Stimulated activated CD4-positive, alpha-beta T cell treated with anti-CD3 and anti-CD28 coated beads, Interleukin-4, amount 100 ng/mL, for 4 hours (primary cell): Measurements from ENCODE around the gene ZG16.
A peak's percentile ranks its signal among the peaks of the same experiment; 100 is the strongest.
"Not testable (repeated sequence)": the region's sequence is repeated elsewhere in the genome, so short reads cannot be mapped to it uniquely, and the experiment has no call there.

ENCODE experiments used
- DNase-seq, 2 experiments: peaks; one replicate each; pipeline ENCODE4 v3.0.0-alpha.2; 2020

ZG16 gene

GRCh38 chr16:29777576-29778350, at the start of gene ZG16:
Gene ZG16, plus strand, starts transcription at chr16:29778256. Its CDS starts 1,011 bp downstream, at chr16:29779267.
- DNase-seq: no peak

DNA sequence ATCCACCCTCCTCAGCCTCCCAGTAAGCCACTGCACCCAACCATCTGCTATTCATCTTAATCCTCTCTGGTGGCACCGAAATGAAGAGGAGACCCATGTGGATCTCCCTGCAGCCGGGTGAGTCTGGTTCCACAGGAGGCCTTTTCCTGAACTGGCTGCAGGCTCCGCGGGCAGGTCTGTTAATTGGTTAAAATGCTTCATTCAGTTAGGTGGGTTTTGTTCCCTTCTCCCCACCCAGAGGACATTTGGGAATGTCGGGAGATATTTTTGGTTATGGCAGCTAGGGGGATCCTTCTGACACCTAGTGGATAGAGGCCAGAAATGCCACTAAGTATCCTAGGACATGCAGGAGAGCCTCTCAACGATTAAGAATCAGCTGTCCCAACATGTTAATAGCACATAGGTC, 48.9 kb upstream of the ZG16 start:
- no peak for DNase-seq

DNA sequence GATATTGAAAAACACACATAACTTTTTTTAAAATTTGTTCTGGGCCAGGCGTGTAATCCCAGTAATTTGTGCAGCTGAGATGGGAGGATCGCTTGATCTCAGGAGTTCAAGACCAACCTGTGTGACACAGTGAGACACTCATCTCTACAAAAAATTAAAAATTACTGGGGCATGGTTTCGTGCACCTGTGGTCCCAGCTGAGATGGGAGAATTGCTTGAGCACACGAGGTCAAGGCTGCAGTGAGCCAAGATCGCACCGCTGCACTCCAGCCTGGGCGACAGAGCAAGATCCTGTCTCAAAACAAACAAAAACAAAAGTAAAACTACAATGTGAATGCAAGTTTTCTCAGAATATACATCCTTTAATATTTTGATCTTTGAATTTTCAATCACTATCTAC, 47.4 kb upstream of the ZG16 start:
- DNase-seq: no peak

DNA sequence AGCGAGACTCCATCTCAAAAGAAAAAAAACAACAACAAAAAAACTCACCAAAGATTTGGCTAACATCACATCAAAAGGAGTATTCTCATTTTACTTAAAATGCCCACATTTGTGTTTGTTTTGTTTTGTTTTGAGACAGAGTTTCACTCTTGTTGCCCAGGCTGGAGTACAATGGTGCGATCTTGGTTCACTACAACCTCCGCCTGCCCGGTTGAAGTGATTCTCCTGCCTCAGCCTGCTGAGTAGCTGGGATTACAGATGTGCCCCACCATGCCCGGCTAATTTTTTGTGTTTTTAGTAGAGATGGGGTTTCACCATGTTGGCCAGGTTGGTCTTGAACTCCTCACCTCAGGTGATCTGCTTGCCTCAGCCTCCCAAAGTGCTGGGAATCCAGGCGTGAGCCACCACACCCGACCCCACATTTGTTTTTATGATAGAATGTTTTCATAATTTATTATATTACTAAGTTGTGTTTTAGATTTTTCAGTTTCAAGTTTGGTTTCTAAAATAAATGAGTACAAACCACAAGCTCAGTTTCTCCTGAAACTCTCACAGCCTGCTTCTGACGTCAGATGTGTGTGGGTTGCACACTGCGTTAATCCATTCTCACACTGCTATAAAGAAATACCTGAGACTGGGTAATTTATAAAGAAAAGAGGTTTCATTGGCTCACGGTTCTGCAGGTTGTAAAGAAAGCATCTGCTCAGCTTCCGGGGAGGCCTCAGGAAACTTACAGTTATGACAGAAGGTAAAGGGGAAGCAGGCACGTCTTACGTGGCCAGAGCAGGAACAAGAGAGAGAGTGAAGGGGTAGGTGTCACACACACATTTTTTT, 46.1 kb upstream of the ZG16 start:
- DNase-seq: peak; percentile 66 to 69

GRCh38 chr16:29734786-29735185, 43.3 kb upstream of the ZG16 start:
- DNase-seq: no peak

DNA sequence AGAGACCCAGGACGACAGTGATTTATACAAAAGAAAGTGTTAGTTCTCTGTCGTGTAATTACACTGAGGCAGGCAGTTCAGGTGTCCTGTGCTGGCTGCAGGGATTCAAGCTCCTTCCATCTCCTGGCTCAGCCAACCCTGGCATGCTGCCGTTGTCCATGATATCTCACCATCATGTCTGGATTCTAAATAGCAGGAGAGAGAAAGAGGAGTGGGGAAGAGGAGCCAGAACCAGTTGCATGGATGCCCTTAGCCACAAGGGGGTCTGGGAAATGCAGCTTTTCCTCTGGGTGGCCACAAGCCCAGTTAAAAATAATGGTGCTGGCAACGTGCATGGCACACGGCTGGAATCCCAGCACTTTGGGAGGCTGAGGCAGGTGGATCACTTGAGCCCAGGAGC, 41.9 kb upstream of the ZG16 start:
- no peak for DNase-seq

DNA sequence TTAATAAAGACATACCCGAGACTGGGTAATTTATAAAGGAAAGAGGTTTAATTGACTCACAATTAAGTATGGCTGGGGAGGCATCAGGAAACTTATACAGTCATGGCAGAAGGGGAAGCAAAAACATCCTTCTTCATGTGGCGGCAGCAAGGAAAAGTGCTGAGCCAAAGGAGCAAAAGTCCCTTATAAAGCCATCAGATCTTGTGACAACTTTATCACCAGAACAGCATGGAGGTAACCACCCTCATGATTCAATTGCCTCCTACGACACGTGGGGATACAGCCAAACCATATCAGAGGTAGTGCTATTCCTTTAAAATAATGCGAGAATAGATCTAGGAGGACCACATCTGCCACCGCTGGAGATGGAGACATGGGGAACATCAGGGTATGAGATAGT, 41.3 kb upstream of the ZG16 start:
- DNase-seq: no peak

DNA sequence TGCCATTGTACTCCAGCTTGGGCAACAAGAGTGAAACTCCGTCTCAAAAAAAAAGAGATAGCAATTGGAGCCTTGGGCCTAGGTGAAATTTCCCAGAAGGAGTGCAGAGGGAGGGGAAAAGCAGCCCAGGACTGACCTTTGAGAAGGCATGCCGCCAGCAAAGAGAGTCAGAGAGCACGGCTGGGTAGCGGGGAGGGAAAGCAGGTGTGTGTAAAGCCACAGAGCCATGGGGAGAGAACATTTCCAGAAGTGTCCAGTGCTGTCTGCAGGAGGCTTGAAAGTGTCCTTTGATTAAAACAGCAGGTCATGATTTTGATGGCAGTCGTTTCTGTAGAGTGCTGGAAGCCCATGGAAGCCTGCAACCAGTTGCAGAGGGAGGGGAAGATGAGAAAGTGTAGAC, 40.3 kb upstream of the ZG16 start:
- no peak for DNase-seq

DNA sequence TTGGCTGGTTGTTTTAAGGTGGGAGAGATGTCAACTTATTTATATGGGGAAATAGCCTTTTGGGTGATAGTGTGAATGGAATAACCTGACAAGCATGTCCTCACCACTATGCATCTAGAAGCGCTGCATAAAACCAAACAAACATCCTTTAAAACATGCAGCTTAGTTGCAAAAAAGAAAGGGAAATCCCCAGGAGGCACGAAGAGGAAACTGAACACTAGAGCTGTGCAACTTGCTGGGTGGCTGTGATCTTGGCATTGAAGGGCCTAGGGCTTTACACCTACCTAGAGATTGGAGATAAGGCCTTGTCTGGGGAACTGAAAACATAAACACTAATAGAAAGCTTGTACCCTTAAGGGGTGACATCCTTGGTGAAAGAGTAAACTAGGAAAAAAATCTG, 39.5 kb upstream of the ZG16 start:
- peak in 1 of 2 experiments; percentile 53 for DNase-seq

DNA sequence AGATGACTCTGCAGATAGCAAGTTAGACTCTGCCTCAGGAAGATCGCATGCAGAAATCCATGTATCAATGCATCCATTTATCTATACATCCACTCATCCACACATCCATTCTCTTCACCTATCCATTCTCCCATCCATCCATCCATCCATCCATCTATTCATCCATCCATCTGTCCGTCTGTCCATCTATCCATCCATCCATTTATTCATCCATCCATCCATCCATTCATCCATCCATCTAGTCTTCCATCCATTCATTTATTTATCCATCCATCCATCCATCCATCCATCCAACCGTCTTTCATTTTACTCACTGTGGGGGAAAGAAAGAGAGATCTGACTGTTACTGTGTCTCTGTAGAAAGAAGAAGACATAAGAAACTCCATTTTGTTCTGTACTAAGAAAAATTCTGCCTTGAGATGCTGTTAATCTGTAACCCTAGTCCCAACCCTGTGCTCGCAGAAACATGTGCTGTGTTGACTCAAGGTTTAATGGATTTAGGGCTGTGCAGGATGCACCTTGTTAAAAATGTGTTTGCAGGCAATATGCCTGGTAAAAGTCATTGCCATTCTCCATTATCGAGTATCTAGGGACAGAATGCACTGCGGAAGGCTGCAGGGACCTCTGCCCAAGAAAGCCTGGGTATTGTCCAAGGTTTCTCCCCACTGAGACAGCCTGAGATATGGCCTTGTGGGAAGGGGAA, 38.0 kb upstream of the ZG16 start:
- DNase-seq: not testable (repeated sequence)

DNA sequence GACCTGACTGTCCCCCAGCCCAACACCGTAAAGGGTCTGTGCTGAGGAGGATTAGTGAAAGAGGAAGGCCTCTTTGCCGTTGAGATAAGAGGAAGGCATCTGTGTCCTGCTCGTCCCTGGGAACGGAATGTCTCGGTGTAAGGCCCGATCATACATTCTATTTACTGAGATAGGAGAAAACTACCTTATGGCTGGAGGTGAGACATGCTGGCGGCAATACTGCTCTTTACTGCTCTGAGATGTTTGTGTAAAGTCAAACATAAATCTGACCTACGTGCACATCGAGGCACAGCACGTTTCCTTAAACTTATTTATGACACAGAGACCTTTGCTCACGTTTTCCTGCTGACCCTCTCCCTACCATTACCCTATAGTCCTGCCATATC, 37.4 kb upstream of the ZG16 start:
- DNase-seq: not testable (repeated sequence)

GRCh38 chr16:29742683-29743275, 35.3 kb upstream of the ZG16 start:
- no peak for DNase-seq

DNA sequence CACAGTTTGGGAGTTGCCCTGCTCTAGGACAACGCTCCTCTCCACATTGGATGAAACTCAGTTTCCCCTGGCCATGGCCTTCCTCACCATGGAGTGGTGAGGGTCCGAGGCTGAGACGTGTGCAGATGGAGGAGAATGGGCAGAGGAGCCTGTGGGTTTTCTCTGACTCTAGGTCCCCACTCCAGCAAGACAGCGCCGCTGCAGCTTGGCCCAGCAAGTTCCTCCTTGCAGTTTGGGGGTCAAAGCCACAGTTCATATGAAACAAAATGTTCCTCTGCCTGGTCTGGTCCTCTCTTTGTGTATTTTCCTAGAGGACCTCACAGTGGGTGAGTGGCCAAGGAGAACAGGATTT, 34.6 kb upstream of the ZG16 start:
- DNase-seq: no peak

GRCh38 chr16:29743827-29744531, 34.1 kb upstream of the ZG16 start:
- DNase-seq: peak; percentile 14 to 30

- DNase-seq: no peak
Observed at GRCh38 chr16:29744541-29745101, 33.4 kb upstream of the ZG16 start.

GRCh38 chr16:29745121-29745852, 32.8 kb upstream of the ZG16 start:
- peak; percentile 37 to 49 for DNase-seq

DNA sequence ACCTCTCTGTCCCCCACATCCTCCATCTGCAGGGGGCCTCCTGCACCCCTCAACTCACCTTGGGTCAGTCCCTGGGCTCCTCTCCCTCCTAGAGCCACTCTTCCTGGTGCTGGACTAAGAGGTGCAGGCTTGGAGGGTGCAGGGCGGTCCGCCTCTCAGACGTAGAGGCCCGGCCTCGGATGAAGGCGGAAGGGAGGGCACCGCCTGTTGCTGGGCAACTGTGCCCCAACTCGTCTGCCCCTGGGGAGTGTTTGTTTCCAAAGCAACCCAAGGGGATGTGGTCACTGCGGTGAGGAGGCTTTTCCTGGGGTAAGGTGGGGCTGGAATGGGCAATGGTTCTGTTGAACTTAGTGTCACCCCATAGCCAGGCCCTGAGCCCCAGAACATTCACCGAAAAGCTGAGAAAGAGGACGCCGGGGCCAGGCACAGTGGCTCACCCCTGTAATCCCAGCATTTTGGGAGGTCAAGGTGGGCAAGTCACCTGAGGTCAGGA, 32.2 kb upstream of the ZG16 start, which contains the start of gene C16orf54:
C16orf54 (minus strand) TSS at position 138 of the 493 bp plus-strand sequence. CDS start 1,039 bp downstream, outside the sequence.
- peak; percentile 58 to 80 for DNase-seq

DNA sequence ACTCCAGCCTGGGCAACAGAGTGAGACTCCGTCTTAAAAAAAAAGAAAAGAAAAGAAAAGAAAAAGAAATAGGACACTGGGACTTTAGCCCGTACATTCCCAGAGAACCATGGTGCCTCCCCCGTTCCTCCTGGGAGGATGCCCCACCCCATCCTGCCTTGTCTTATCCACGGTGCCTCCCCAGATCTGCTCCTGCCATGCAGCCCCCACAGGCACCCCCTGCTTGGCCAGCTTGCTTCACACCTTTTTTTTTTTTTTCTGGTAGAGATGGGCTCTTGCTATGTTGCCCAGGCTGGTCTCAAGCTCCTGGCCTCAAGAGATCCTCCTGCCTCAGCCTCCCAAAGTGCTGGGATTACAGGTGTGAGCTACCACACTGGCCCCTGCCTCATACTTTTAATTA, 31.5 kb upstream of the ZG16 start:
- DNase-seq: not testable (repeated sequence)

DNA sequence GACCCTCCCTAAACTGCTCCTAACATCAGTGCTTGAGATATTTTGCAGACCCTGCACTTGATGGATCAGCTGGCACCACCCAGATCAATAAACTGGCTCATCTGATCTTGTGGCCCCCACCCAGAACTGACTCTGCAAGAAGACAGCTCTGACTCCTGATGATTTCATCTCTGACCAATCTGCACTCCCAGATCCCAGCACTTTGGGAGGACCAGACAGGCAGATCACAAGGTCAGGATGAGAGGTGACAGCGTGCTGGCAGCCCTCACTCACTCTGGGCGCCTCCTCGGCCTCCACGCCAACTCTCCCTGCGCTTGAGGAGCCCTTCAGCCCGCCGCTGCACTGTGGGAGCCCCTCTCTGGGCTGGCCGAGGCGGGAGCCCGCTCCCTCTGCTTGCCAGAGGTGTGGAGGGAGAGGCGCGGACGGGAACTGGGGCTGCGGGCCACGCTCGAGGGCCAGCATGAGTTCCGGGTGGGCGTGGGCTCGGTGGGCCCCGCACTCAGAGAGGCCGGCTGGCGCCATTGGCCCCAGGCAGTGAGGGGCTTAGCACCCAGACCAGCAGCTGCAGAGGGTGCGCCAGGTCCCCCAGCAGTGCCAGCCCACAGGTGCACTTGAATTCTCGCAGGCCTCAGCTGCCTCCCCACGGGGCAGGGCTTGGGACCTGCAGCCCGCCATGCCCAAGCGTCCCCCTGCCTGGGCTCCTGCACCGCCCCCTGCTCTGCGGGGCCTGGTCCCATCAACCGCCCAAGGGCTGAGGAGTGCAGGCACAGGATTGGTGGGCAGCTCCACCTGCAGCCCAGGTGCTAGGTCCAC, 29.9 kb upstream of the ZG16 start:
- no peak for DNase-seq

DNA sequence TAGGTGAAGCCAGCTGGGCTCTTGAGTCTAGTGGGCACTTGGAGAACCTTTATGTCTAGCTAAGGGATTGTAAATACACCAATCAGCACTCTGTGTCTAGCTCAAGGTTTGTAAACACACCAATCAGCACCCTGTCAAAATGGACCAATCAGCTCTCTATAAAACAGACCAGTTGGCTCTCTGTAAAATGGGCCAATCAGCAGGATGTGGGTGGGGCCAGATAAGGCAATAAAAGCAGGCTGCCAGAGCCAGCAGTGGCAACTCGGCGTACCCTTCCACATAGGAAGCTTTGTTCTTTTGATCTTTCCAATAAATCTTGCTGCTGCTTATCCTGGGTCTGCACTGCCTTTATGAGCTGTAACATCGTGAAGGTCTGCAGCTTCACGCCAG, 29.3 kb upstream of the ZG16 start:
- not testable (repeated sequence) for DNase-seq
